Mucosa of descending colon (tissue), 3 donors: ENCODE results near the gene C19orf12. TPM values are rescaled to one million over a fixed set of nuclear protein-coding genes. Genes with fewer than 3 reads are reported as not detected.

Experiments used
- ATAC-seq: fragments of 200-7000 bp; cut with Tn5 transposase; one replicate; pipeline ENCODE4 v1.9.1; 2020; ENCODE audit warnings: mild to moderate bottlenecking, moderate library complexity
- DNase-seq, 3 donors: peaks; one replicate each; pipeline ENCODE4 v3.0.0-alpha.2; 2020
- H3K36me3 ChIP-seq: fragments of 200-600 bp; one replicate; pipeline ENCODE4 v1.8.0; 2021; ENCODE audit warnings: low read depth, mild to moderate bottlenecking
- H3K4me1 ChIP-seq: fragments of 200-600 bp; one replicate; pipeline ENCODE4 v1.8.0; 2021; ENCODE audit warnings: low read depth, mild to moderate bottlenecking
- H3K4me3 ChIP-seq: fragments of 200-600 bp; one replicate; pipeline ENCODE4 v1.8.0; 2021; ENCODE audit warnings: mild to moderate bottlenecking
- H3K9me3 ChIP-seq: fragments of 200-600 bp; one replicate; pipeline ENCODE4 v1.8.0; 2021; ENCODE audit warnings: mild to moderate bottlenecking
- intact Hi-C, 2 donors: fragments of 100-400 bp; cut with DNase I in 1 of 2; cut with micrococcal nuclease in 1 of 2; formaldehyde crosslinking; loops; one replicate each; pipeline versions ENCODE4 v1.11.0 to v1.11.1; 2022; cut with DNase I, micrococcal nuclease
- total RNA-seq, 3 donors: library from RNA; stranded (reverse); fragmentation: NEBNext Ultra II Directional in 2 of 3; extraction: Animal tissue kit (Norgen Biotek cat#: 25700) in 2 of 3; gene quantifications; one replicate each; pipeline versions ENCODE4 v1.2.1 to v1.2.4, GENCODE V29; 2021 to 2023
- TF ChIP-seq, protein P1 (sequence below): fragments of 200-600 bp; IDR thresholded peaks from one replicate; pipeline ENCODE4 v1.8.0; 2022; ENCODE audit warnings: antibody characterized with exemption, mild to moderate bottlenecking
- donor health status: DM: no; HTN: no; CAD: no; lungs with moderate emphysema.
- donor health status: DM: no; HTN: no; CAD: no.
- donor health status: DM: no; HTN: yes; CAD: no.

The C19orf12 gene
- total RNA-seq, 3 donors from 2014 or later: 17.0 to 26.6 (median 18.4) TPM

DNA sequence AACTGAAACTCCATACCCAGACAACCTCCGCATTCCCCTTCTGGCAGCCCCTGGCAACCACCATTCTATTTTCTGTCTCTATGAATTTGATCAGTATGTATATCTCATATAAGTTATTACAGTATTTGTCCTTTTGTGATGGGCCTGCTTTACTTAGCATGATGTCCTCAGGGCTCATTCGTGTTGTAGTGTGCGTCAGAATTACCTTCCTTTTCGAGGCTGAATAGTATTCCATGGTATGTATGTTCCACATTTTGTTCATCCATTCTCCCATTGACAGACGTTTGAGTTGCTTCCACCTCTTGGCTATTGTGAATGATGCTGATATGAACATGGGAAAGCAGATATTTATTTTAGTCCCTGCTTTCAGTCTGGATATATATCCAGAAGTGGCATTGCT is 44.8 kb downstream of the C19orf12 start:
- peaks cover 13% of the 10 kb centered on the region for H3K4me1 ChIP-seq
- ATAC-seq (no peak), DNase-seq (no peak)
- H3K4me3 ChIP-seq: no peak overlapping the region
- intact Hi-C loops: no loop called here
- H3K36me3 ChIP-seq: no peaks in the 10 kb centered on the region
- no peaks in the 10 kb centered on the region for H3K9me3 ChIP-seq
- TF ChIP-seq, protein P1, sequence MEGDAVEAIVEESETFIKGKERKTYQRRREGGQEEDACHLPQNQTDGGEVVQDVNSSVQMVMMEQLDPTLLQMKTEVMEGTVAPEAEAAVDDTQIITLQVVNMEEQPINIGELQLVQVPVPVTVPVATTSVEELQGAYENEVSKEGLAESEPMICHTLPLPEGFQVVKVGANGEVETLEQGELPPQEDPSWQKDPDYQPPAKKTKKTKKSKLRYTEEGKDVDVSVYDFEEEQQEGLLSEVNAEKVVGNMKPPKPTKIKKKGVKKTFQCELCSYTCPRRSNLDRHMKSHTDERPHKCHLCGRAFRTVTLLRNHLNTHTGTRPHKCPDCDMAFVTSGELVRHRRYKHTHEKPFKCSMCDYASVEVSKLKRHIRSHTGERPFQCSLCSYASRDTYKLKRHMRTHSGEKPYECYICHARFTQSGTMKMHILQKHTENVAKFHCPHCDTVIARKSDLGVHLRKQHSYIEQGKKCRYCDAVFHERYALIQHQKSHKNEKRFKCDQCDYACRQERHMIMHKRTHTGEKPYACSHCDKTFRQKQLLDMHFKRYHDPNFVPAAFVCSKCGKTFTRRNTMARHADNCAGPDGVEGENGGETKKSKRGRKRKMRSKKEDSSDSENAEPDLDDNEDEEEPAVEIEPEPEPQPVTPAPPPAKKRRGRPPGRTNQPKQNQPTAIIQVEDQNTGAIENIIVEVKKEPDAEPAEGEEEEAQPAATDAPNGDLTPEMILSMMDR: no peak

DNA sequence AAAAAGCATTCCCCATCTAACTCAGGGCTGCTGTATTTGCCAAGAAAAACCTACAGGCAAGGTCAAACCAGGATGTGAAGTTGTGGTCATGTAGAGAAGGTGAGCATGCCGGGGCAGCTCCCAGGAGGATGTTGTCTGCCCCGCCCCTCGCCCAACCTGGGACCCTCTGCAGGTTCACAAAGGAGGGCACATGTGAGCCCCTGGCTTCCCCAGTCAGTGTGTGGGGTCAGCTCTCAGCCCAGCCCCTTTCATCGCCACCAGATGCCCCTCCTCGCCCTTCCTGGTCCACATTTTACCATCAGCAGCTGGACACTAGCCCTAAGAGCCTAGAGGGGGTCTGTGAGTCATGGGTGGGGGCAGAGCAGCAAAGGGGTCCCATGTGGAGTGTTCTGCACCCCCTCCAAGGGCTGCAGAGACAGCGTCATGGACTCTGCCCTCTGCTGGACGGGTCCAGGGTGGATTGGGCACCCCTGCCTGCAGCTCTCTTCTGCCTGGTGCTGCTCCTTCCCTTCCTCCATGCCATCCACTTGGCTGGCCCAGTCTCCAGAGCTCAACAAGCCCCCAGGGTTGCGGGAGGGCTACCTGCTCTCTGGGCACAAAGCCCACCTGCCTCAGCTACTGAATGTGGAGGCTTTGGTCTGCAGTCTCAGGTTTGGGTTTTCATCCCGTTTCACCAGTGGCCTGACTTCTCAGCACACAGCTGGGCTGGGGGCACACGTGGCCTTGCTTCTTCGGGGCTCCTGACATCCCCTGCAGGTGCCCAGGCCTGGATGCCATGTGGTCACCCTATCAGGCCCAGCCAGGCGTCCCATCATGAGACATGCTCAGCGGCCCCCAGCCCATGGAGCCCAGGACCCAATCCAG is 46.1 kb downstream of the C19orf12 start:
- no peak for DNase-seq
- intact Hi-C loops: no loop called here
- no peak for ATAC-seq
- Histone ChIP-seq H3K36me3 (no peaks in the 10 kb centered on the region), H3K9me3 (no peaks in the 10 kb centered on the region), H3K4me3 (no peak overlapping the region), H3K4me1 (peaks cover 16% of the 10 kb centered on the region)
- TF ChIP-seq, protein P1: no peak

DNA sequence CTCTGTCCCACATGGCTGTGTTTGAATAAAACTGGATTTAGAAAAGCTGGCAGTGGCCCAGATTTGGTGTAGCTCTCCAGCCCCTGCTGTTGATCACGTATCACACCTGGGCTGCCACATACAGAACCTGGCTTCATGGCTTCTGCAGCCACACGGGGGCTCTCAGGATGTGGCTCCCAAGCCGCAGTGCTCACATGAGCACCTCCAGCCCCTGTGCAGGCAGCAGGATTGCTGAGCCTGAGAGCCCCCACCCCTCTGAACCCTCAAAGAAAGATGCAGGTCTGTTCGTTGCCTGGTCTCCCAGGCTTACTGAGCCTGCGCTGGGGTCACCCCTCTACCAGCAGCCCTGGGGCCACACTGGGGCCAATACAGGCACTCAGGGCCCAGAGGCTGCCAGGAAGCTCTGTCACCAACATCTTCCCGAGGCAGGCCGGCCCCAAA is 47.1 kb downstream of the C19orf12 start:
- Histone ChIP-seq H3K4me1 (peaks cover 20% of the 10 kb centered on the region), H3K36me3 (no peaks in the 10 kb centered on the region), H3K4me3 (no peak overlapping the region), H3K9me3 (no peaks in the 10 kb centered on the region)
- DNase-seq: peak; percentile 46 to 82 (median 62)
- TF ChIP-seq, protein P1: no peak
- ATAC-seq: peak; percentile 9
- intact Hi-C loops: no loop called here

DNA sequence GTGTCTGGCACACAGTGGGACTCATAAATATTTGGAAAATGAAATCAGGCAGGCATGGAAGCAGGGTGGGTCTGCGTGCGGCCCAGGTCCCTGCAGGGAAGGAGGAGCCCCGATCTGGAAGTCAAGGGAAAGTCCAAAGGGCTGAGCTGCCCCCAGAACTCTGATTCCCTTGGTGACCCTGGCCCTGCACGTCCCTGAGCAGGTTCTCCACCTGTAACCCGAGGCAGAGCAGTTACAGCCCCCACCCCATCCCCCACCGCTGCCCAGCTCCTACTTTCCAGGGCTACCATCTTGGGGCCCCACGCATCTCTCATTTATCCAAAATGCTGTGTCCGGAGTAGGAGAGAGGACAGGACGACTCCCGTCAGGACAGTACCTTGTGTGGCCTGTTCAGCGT is 47.7 kb downstream of the C19orf12 start:
- no peaks in the 10 kb centered on the region for H3K36me3 ChIP-seq
- intact Hi-C loops: no loop called here
- no peaks in the 10 kb centered on the region for H3K9me3 ChIP-seq
- H3K4me3 ChIP-seq: no peak overlapping the region
- peaks cover 22% of the 10 kb centered on the region for H3K4me1 ChIP-seq
- TF ChIP-seq, protein P1: no peak
- DNase-seq (peak in 1 of 3 donors; percentile 56), ATAC-seq (no peak)

DNA sequence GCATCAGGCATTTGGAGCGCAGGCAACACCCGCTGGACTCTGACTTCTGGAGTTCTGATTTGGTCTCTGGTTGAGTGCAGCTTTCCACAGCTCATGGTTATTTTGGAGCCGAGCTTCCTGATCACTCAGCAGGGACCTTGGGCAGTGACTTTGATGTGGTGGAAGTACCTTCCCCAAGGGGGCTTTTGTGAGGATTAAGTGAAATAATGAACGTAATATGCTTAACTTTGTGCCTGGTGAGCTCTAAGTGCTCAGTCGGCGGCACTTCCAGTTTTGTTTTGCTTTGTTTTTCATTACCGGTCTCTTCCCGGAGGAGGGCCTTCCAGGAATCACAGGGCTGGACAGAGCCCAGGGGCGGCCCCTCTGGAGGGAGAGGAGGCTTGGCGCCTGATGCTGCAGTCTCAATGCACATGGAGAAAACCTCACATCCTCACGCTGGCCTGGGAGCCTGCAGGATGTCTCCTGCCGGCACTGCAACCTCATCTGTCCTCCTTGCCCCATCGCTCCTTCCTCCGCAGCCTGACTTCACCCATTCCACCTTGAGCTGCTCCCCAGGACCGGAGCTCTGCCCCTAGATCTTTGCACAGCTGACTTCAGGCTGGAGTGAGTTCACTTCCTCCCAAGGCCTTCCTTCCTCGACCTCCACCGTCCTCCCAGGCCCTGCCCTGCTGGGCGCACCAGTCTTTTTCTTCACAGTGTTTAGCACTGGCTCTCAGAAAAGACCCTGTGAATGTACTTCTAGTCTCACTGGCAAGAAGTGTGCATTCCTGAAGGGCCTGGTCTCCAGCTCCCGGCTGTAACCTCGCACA is 48.3 kb downstream of the C19orf12 start:
- Histone ChIP-seq H3K9me3 (no peaks in the 10 kb centered on the region), H3K4me1 (peaks cover 22% of the 10 kb centered on the region), H3K36me3 (no peaks in the 10 kb centered on the region), H3K4me3 (no peak overlapping the region)
- ATAC-seq (peak; percentile 8), DNase-seq (peak in 2 of 3 donors; percentile 51 to 73)
- intact Hi-C loops: no loop called here
- TF ChIP-seq, protein P1: no peak
